ENCODE data around the gene SACS.

The SACS gene

DNA sequence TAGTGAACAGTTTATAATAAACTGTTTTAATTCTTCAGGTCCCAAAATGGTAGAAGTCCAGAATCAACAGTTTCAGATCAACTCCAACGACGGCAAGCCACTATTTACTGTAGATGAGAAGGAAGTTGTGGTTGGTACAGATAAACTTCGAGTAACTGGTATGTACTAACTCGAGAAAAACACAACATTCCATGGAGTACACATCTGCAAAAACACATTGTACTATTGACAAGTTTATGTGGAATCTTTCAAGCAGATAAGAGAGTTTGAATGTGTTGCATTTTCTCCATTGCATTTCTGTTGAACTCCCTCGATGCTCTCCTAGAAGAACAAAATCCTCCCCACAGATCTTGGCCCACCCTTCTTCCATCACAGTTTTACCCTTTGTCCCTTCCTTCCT is 154.2 kb downstream of the SACS start:
- no peak for DNase-seq
